ENCODE data around the gene ZFYVE27.
A peak's percentile ranks its signal among the peaks of the same experiment; 100 is the strongest.

The ZFYVE27 gene

GRCh38 chr10:97744405-97745035 is 7.6 kb downstream of the ZFYVE27 start:
- DNase-seq (ENCODE audit: low spot score): no peak

GRCh38 chr10:97747573-97747972 is 10.6 kb downstream of the ZFYVE27 start:
- no peak for DNase-seq (ENCODE audit: low spot score)

GRCh38 chr10:97748116-97748515 is 11.2 kb downstream of the ZFYVE27 start:
- no peak for DNase-seq (ENCODE audit: low spot score)

- DNase-seq (ENCODE audit: low spot score): no peak
Observed at GRCh38 chr10:97752956-97753355, 16.0 kb downstream of the ZFYVE27 start.

- DNase-seq (ENCODE audit: low spot score): no peak
Observed at GRCh38 chr10:97754726-97755125, 17.8 kb downstream of the ZFYVE27 start.

GRCh38 chr10:97755718-97756117 is 18.8 kb downstream of the ZFYVE27 start:
- DNase-seq (ENCODE audit: low spot score): no peak

- no peak for DNase-seq (ENCODE audit: low spot score)
Observed at GRCh38 chr10:97757471-97757870, 20.5 kb downstream of the ZFYVE27 start.

- peak; percentile 95 for DNase-seq (ENCODE audit: low spot score)
Observed at GRCh38 chr10:97759158-97759887, 22.4 kb downstream of the ZFYVE27 start.

- no peak for DNase-seq (ENCODE audit: low spot score)
Observed at GRCh38 chr10:97759946-97760345, 23.0 kb downstream of the ZFYVE27 start.

GRCh38 chr10:97760461-97761257 is 23.7 kb downstream of the ZFYVE27 start:
- no peak for DNase-seq (ENCODE audit: low spot score)

- DNase-seq (ENCODE audit: low spot score): no peak
Observed at GRCh38 chr10:97761331-97761865, 24.5 kb downstream of the ZFYVE27 start.

- no peak for DNase-seq (ENCODE audit: low spot score)
Observed at GRCh38 chr10:97762056-97762455, 25.1 kb downstream of the ZFYVE27 start.

GRCh38 chr10:97762816-97763215 is 25.9 kb downstream of the ZFYVE27 start:
- no peak for DNase-seq (ENCODE audit: low spot score)

GRCh38 chr10:97763411-97763810 is 26.5 kb downstream of the ZFYVE27 start:
- no peak for DNase-seq (ENCODE audit: low spot score)

GRCh38 chr10:97763947-97764346 is 27.0 kb downstream of the ZFYVE27 start:
- no peak for DNase-seq (ENCODE audit: low spot score)

- DNase-seq (ENCODE audit: low spot score): no peak
Observed at GRCh38 chr10:97764519-97764931, 27.6 kb downstream of the ZFYVE27 start.

- DNase-seq (ENCODE audit: low spot score): no peak
Observed at GRCh38 chr10:97765201-97765600, 28.3 kb downstream of the ZFYVE27 start.

- DNase-seq (ENCODE audit: low spot score): no peak
Observed at GRCh38 chr10:97766106-97766810, 29.3 kb downstream of the ZFYVE27 start.

- DNase-seq (ENCODE audit: low spot score): no peak
Observed at GRCh38 chr10:97766996-97767924, 30.3 kb downstream of the ZFYVE27 start.

GRCh38 chr10:97768322-97769315 is 31.7 kb downstream of the ZFYVE27 start:
- no peak for DNase-seq (ENCODE audit: low spot score)

All from HuH-7 (cell line).